ENCODE data around the gene CSNK2A1. TPM values are rescaled to one million over a fixed set of nuclear protein-coding genes. Genes with fewer than 3 reads are reported as not detected.

CSNK2A1 gene
- total RNA-seq, 2 donors from 2014 or later: 83.9 to 90.7 TPM

DNA sequence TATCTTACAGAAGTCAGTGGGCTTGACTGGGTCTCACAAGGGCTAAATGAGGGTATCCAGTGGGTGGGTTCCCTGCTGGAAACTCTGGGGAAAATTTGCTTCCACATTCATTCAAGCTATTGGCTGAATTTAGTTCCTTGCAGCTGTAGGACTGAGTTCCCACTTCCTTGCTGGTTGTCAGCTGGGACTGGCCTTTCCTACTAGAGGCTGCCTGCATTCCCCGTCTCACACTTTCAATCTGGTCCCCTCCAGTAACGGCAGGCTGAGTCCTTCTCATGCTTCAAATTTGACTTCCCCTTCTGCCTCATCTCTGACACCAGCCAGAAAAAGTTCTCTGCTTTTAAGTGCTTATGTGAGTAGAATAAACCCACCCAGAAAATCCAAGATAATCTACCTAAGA is 4.4 kb downstream of the CSNK2A1 start:
- peaks cover 46 to 84% of the 10 kb centered on the region in 2 donors for H3K4me1 ChIP-seq (ENCODE audit: control insufficient read depth in 1 of 2, low read depth in 2 of 2)
- no peak for DNase-seq (ENCODE audit: low spot score)
- H3K27ac ChIP-seq: peak overlapping the region in 1 of 2 donors; percentile 15
- no peaks in the 10 kb centered on the region for H3K27me3 ChIP-seq (replicated peaks; ENCODE audit: insufficient read depth)
- H3K4me3 ChIP-seq: no peak overlapping the region
- ATAC-seq (ENCODE audit: insufficient number of reproducible peaks, low FRiP score, low read depth): no peak
- TF ChIP-seq CTCF (IDR thresholded peaks at IDR 0.05): no peak
- H3K36me3 ChIP-seq: no peaks in the 10 kb centered on the region
- H3K9me3 ChIP-seq: no peaks in the 10 kb centered on the region

DNA sequence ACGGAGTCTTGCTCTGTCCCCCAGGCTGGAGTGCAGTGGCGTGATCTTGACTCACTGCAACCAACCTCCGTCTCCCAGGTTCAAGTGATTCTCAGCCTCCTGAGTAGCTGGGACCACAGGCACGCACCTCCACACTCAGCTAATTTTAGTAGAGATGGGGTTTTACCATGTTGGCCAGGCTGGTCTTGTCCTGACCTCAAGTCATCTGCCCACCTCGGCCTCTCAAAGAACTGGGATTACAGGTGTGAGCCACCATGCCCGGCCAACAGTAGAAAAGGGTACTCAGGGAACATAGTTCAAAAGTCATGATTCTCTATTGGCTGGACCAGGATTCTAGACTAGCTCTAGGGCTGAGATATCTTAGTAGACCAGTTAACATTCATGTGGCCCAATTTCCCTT is 5.6 kb downstream of the CSNK2A1 start:
- Histone ChIP-seq H3K36me3 (no peaks in the 10 kb centered on the region), H3K27ac (no peak overlapping the region), H3K27me3 (replicated peaks; ENCODE audit: insufficient read depth) (no peaks in the 10 kb centered on the region), H3K9me3 (no peaks in the 10 kb centered on the region), H3K4me3 (no peak overlapping the region), H3K4me1 (ENCODE audit: control insufficient read depth in 1 of 2, low read depth in 2 of 2) (peaks cover 46 to 93% of the 10 kb centered on the region in 2 donors)
- DNase-seq (ENCODE audit: low spot score) (no peak), ATAC-seq (ENCODE audit: insufficient number of reproducible peaks, low FRiP score, low read depth) (no peak)
- no peak for TF ChIP-seq CTCF (IDR thresholded peaks at IDR 0.05)

DNA sequence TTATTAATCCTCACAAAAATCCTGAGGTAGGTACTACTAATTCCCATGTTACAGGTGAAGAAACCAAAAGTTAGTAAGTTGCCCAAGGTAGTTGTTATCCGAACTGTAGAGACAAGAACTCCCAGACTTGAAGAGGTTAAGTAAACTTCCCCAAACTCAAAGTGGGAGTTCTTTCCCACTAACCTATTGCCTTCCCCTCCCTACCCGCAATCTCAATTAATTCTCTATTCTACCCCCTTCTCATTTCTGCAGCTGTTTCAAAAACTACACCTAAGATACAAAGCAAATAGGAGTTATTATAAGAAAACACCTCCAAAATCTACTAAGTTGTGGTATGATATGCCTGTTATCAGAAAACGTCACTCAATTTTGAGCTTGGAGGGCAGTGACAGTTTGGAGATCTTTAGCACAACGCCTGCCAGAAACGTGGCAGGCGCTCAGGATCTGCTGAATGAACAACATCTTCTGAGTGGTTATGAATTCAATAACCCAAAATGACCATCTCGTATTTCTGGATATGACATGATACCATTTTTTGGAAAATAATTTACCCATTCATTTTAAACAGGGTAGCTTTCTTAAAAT is 7.1 kb downstream of the CSNK2A1 start:
- Histone ChIP-seq H3K4me3 (peak overlapping the region; percentile 5), H3K27me3 (replicated peaks; ENCODE audit: insufficient read depth) (no peaks in the 10 kb centered on the region), H3K27ac (no peak overlapping the region), H3K36me3 (no peaks in the 10 kb centered on the region), H3K4me1 (ENCODE audit: control insufficient read depth in 1 of 2, low read depth in 2 of 2) (peaks cover 36 to 83% of the 10 kb centered on the region in 2 donors), H3K9me3 (no peaks in the 10 kb centered on the region)
- no peak for DNase-seq (ENCODE audit: low spot score)
- no peak for TF ChIP-seq CTCF (IDR thresholded peaks at IDR 0.05)
- no peak for ATAC-seq (ENCODE audit: insufficient number of reproducible peaks, low FRiP score, low read depth)

GRCh38 chr20:535958-536357 is 7.6 kb downstream of the CSNK2A1 start:
- ATAC-seq (ENCODE audit: insufficient number of reproducible peaks, low FRiP score, low read depth) (peak; percentile 39), DNase-seq (ENCODE audit: low spot score) (no peak)
- Histone ChIP-seq H3K27ac (no peak overlapping the region), H3K27me3 (replicated peaks; ENCODE audit: insufficient read depth) (no peaks in the 10 kb centered on the region), H3K36me3 (no peaks in the 10 kb centered on the region), H3K4me3 (peak overlapping the region; percentile 9), H3K9me3 (no peaks in the 10 kb centered on the region), H3K4me1 (ENCODE audit: control insufficient read depth in 1 of 2, low read depth in 2 of 2) (peaks cover 36 to 77% of the 10 kb centered on the region in 2 donors)
- TF ChIP-seq CTCF (IDR thresholded peaks at IDR 0.05): no peak

DNA sequence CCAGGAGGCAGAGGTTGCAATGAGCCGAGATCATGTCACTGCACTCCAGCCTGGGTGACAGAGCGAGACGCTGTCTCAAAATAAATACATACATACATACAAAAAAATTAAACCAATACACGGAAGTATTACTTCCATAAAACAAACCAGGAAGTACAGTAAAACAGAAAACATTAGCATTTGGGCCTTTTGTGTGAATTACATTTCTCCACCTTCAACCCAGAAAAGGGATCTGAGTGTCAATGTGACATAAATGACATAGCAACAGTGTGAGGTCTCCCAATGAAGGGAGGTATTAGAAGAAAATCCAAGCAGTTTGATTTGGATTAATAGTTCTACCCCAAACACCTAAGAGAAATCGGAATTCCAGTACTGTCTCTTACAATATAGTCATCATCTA is 10.1 kb downstream of the CSNK2A1 start:
- no peak for ATAC-seq (ENCODE audit: insufficient number of reproducible peaks, low FRiP score, low read depth)
- Histone ChIP-seq H3K4me1 (ENCODE audit: control insufficient read depth in 1 of 2, low read depth in 2 of 2) (peaks cover 24 to 68% of the 10 kb centered on the region in 2 donors), H3K9me3 (no peaks in the 10 kb centered on the region), H3K4me3 (no peak overlapping the region), H3K27ac (no peak overlapping the region), H3K27me3 (replicated peaks; ENCODE audit: insufficient read depth) (no peaks in the 10 kb centered on the region), H3K36me3 (no peaks in the 10 kb centered on the region)
- no peak for TF ChIP-seq CTCF (IDR thresholded peaks at IDR 0.05)
- no peak for DNase-seq (ENCODE audit: low spot score)

Measured in thoracic aorta (tissue), 2 donors.